Endothelial cell of umbilical vein (primary cell): ENCODE data around the gene AGBL4. TPM values are rescaled to one million over a fixed set of nuclear protein-coding genes. Genes with fewer than 3 reads are reported as not detected.

Experiments
- BruUV-seq: library from RNA; stranded (reverse); fragments of 400-500 nt; replicated peaks from 2 replicates; lab custom pipeline; 2021; lab: Mats Ljungman, UMichigan
- CTCF ChIA-PET: fragments of 300-600, 350-600 bp; sonication (Branson Sonifier 250); formaldehyde crosslinking; loops from one replicate; lab custom pipeline; 2021; ENCODE audit warnings: antibody characterized with exemption, inconsistent platforms; lab: Charles Lee
- POLR2A ChIA-PET: fragments of 300-600, 350-600 bp; sonication (Branson Sonifier 250); formaldehyde crosslinking; loops from one replicate; lab custom pipeline; 2021; ENCODE audit warnings: antibody characterized with exemption, inconsistent platforms; lab: Charles Lee
- DNase-seq: peaks from one replicate; pipeline ENCODE4 v3.0.0-alpha.2; 2011; ENCODE audit warnings: low read depth, low spot score
- FAIRE-seq: peaks from 2 replicates; lab custom pipeline; 2011; peaks lifted over from hg19 to GRCh38; lab: Jason Lieb, UNC
- H2AFZ ChIP-seq: 2 replicates; pipeline ENCODE4 v1.6.0; 2012; ENCODE audit warnings: low read depth, low read length, control low read depth, inconsistent platforms
- H3K27ac ChIP-seq: 2 replicates; pipeline ENCODE4 v1.5.1; 2011; ENCODE audit warnings: low read depth, mild to moderate bottlenecking, control low read depth, low read length, moderate library complexity; ENCODE audit not compliant: insufficient read depth
- H3K27me3 ChIP-seq, 2 experiments: 2 replicates each; pipeline versions ENCODE4 v1.6.0 to v1.6.1; 2011; ENCODE audit warnings: low read length in 2 of 2, mixed read lengths in 1 of 2; ENCODE audit not compliant: control insufficient read depth in 2 of 2, insufficient read depth in 2 of 2
- H3K36me3 ChIP-seq, 2 experiments: 2 replicates in 1 of 2; 3 replicates in 1 of 2; pipeline ENCODE4 v1.5.1; 2011; ENCODE audit warnings: low read length in 2 of 2, mild to moderate bottlenecking in 1 of 2, moderate library complexity in 1 of 2; ENCODE audit not compliant: control insufficient read depth in 2 of 2, insufficient read depth in 2 of 2; ENCODE audit errors: extremely low read depth in 1 of 2
- H3K4me1 ChIP-seq: 3 replicates; pipeline ENCODE4 v1.5.1; 2011; ENCODE audit warnings: mild to moderate bottlenecking, low read length; ENCODE audit not compliant: control insufficient read depth, insufficient read depth; ENCODE audit errors: extremely low read depth
- H3K4me2 ChIP-seq: 2 replicates; pipeline ENCODE4 v1.6.1; 2011; ENCODE audit warnings: low read length, control low read depth, mixed read lengths; ENCODE audit not compliant: insufficient read depth
- H3K4me3 ChIP-seq, 3 experiments: fragments of 200-600 bp in 1 of 3; sonication (generic), shearing (Covaris generic) in 1 of 3; replicated peaks in 1 of 3; 2 replicates each; pipeline ENCODE4 v1.5.1; 2011 to 2016; ENCODE audit warnings: control low read depth in 3 of 3, low read length in 3 of 3, mild to moderate bottlenecking in 2 of 3, inconsistent platforms in 1 of 3, low read depth in 1 of 3, moderate library complexity in 1 of 3; ENCODE audit not compliant: insufficient read depth in 1 of 3
- H3K79me2 ChIP-seq: 2 replicates; pipeline ENCODE4 v1.6.0; 2012; ENCODE audit warnings: low read length, inconsistent platforms; ENCODE audit not compliant: control insufficient read depth, insufficient read depth
- H3K9ac ChIP-seq: replicated peaks from 2 replicates; pipeline ENCODE3; 2011; ENCODE audit warnings: low read length, control low read depth; ENCODE audit not compliant: insufficient read depth; ENCODE audit errors: extremely low read depth
- H3K9me1 ChIP-seq: replicated peaks from 3 replicates; pipeline ENCODE4 v1.6.0; 2011; ENCODE audit warnings: mild to moderate bottlenecking, low read length; ENCODE audit not compliant: control insufficient read depth, insufficient read depth; ENCODE audit errors: extremely low read depth
- H3K9me3 ChIP-seq: replicated peaks from 2 replicates; pipeline ENCODE4 v1.5.1; 2012; ENCODE audit warnings: low read length, inconsistent platforms; ENCODE audit not compliant: control insufficient read depth, insufficient read depth
- H4K20me1 ChIP-seq: replicated peaks from 2 replicates; pipeline ENCODE3; 2011; ENCODE audit warnings: mild to moderate bottlenecking, low read length; ENCODE audit not compliant: control insufficient read depth, insufficient read depth; ENCODE audit errors: extremely low read depth
- CTCF ChIP-seq, 2 donors: IDR thresholded peaks; 1 replicate in 1 of 2; 2 replicates in 1 of 2; pipeline ENCODE4 v1.5.1; 2011; ENCODE audit warnings: low read length in 2 of 2, mild to moderate bottlenecking in 2 of 2, moderate library complexity in 2 of 2, control low read depth in 1 of 2, inconsistent platforms in 1 of 2, low read depth in 1 of 2; ENCODE audit not compliant: insufficient read depth in 1 of 2; ENCODE audit errors: extremely low read depth in 1 of 2
- EZH2 ChIP-seq: IDR thresholded peaks from 2 replicates; pipeline ENCODE4 v1.6.1; 2012; ENCODE audit warnings: borderline replicate concordance, low read depth, mild to moderate bottlenecking, moderate library complexity, low read length, inconsistent platforms; ENCODE audit not compliant: severe bottlenecking
- FOS ChIP-seq: IDR thresholded peaks from 2 replicates; pipeline ENCODE4 v1.6.1; 2011; ENCODE audit warnings: mild to moderate bottlenecking, low read length, moderate library complexity, borderline replicate concordance; ENCODE audit not compliant: insufficient read depth
- GATA2 ChIP-seq: IDR thresholded peaks from 2 replicates; pipeline ENCODE4 v1.7.0; 2011; ENCODE audit warnings: low read depth, mild to moderate bottlenecking, moderate library complexity, mixed read lengths, low read length; ENCODE audit not compliant: insufficient read length, insufficient read depth
- JUN ChIP-seq: IDR thresholded peaks from 2 replicates; pipeline ENCODE4 v1.6.1; 2011; ENCODE audit warnings: borderline replicate concordance, low read depth; ENCODE audit not compliant: insufficient read length, insufficient read depth
- MAX ChIP-seq: IDR thresholded peaks from 2 replicates; pipeline ENCODE4 v1.6.1; 2011; ENCODE audit not compliant: insufficient read depth, insufficient read length
- MYC ChIP-seq: IDR thresholded peaks from one replicate; pipeline ENCODE4 v1.6.1; 2011; ENCODE audit warnings: mild to moderate bottlenecking, low read depth, low read length
- POLR2A ChIP-seq: IDR thresholded peaks from 2 replicates; pipeline ENCODE4 v1.6.1; 2012; ENCODE audit warnings: low read depth, mild to moderate bottlenecking, control low read depth, low read length
- POLR2AphosphoS5 ChIP-seq: IDR thresholded peaks from 2 replicates; pipeline ENCODE4 v1.6.1; 2012; ENCODE audit warnings: low read depth, mild to moderate bottlenecking, control low read depth, low read length, moderate library complexity; ENCODE audit not compliant: insufficient read depth
- dilution Hi-C: fragments of 300-500 bp; cut with MboI; formaldehyde crosslinking; loops from one replicate; pipeline ENCODE4 v1.15.0; 2019; ENCODE audit warnings: low sequenced_read_pairs; ENCODE audit not compliant: extremely low pct_ligation_motif_present
- intact Hi-C: fragments of 100-400 bp; cut with micrococcal nuclease; formaldehyde crosslinking; loops from one replicate; pipeline ENCODE4 v1.10.0; 2022
- polyA plus RNA-seq, 4 experiments: library from polyadenylated mRNA; depleted of rRNA in 3 of 4; stranded (reverse) in 3 of 4; unstranded in 1 of 4; fragments of >200 nt; gene quantifications; 2 replicates each; pipeline versions ENCODE4 v1.2.1 to v1.2.3, GENCODE V29; 2011 to 2012; ENCODE audit warnings: missing spikeins in 1 of 4
- total RNA-seq: library from RNA; stranded (reverse); gene quantifications from 2 replicates; pipeline ENCODE4 v1.2.3, GENCODE V29; 2021

Gene AGBL4
- total and polyA plus RNA-seq, 2 donors (not counting 3 experiments of a cell fraction or from before 2014, with no cell fraction given), result not detected

- Histone ChIP-seq H3K9me3 (no peaks in the 10 kb centered on the region), H3K4me1 (no peaks in the 10 kb centered on the region), H3K9me1 (no peaks in the 10 kb centered on the region), H2AFZ (no peak overlapping the region), H3K27me3 (no peaks in the 10 kb centered on the region), H3K36me3 (no peaks in the 10 kb centered on the region), H3K27ac (no peak overlapping the region), H3K79me2 (no peaks in the 10 kb centered on the region), H3K4me2 (no peak overlapping the region), H3K9ac (no peak overlapping the region), H3K4me3 (no peak overlapping the region), H4K20me1 (no peaks in the 10 kb centered on the region)
- CTCF ChIA-PET, result no interaction called here
- intact Hi-C loops (no loop called here), dilution Hi-C loops (no loop called here)
- DNase-seq, result no peak
- POLR2A ChIA-PET, result no interaction called here
- BruUV-seq, result no TSS peak
- no peak for FAIRE-seq
- no peak for TF ChIP-seq POLR2A
- no peak for TF ChIP-seq EZH2
- TF ChIP-seq FOS, result no peak
- TF ChIP-seq MAX, result no peak
- no peak for TF ChIP-seq MYC
- no peak for TF ChIP-seq JUN
- no peak for TF ChIP-seq GATA2
- no peak for TF ChIP-seq CTCF (IDR thresholded peaks at IDR 0.05; ENCODE audit: extremely low read depth in 1 of 2, insufficient read depth in 1 of 2, low read depth in 1 of 2, low read length in 2 of 2)
- TF ChIP-seq POLR2AphosphoS5, result no peak
Measured at GRCh38 chr1:48887796-48888195, 1136.0 kb downstream of the AGBL4 start.
